SK-N-MC (cell line): Measurements from ENCODE around the gene TUBGCP4.

Experiments
- EZH2 ChIP-seq: fragments of 200-600 bp; sonication (generic); IDR thresholded peaks from one replicate; pipeline ENCODE4 v1.6.1; 2017; ENCODE audit warnings: antibody characterized with exemption
- FOXP2 ChIP-seq: optimal IDR thresholded peaks from 2 replicates; pipeline ENCODE3; 2011; ENCODE audit warnings: mild to moderate bottlenecking, moderate library complexity; ENCODE audit not compliant: insufficient read depth; ENCODE audit errors: extremely low read length, control extremely low read depth
- POLR2AphosphoS5 ChIP-seq: IDR thresholded peaks from 2 replicates; pipeline ENCODE4 v1.6.1; 2012; ENCODE audit warnings: mild to moderate bottlenecking, low read depth, low read length, borderline replicate concordance

- TF ChIP-seq EZH2: no peak
- no peak for TF ChIP-seq FOXP2
- TF ChIP-seq POLR2AphosphoS5: no peak
Observed at GRCh38 chr15:43382310-43382709, 11.4 kb downstream of the TUBGCP4 start.
